CD4-positive, alpha-beta T cell treated with Interleukin-2 at 100 ng/mL for 4 hours (primary cell): ENCODE results near the gene TTC12.
"Not testable (repeated sequence)": the region's sequence is repeated elsewhere in the genome, so short reads cannot be mapped to it uniquely, and the experiment has no call there.

Experiments used
- DNase-seq: peaks from one replicate; pipeline ENCODE4 v3.0.0-alpha.2; 2020; ENCODE audit warnings: low spot score

Gene TTC12

GRCh38 chr11:113283881-113284280 lies 30.5 kb upstream of the TTC12 start:
- DNase-seq: no peak

DNA sequence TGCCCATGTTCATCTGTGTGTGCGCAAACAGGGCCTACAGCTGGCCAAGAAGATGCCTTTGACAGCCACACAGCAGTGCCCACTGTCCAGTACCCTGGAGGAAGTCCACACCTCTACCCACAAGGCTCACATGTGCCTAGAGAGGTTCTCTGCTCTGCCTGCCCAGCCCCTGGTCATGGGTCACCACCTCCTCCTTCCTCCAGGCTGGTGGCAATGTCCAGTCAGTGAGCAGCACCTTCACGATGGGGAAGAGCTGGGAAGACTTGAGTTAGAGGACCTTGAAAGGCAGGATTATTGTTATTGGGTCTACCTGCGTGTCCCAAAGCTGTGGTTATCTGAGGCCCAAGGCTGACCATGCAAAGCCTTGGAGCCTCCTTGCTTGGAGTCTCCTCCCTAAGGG lies 28.4 kb upstream of the TTC12 start:
- no peak for DNase-seq

- no peak for DNase-seq
These were observed 27.6 kb upstream of the TTC12 start for GRCh38 chr11:113286509-113287497.

GRCh38 chr11:113287801-113288200 lies 26.6 kb upstream of the TTC12 start:
- no peak for DNase-seq

GRCh38 chr11:113288286-113288863 lies 26.0 kb upstream of the TTC12 start:
- no peak for DNase-seq

- peak; percentile 55 for DNase-seq
These were observed 24.8 kb upstream of the TTC12 start for GRCh38 chr11:113289431-113290187.

DNA sequence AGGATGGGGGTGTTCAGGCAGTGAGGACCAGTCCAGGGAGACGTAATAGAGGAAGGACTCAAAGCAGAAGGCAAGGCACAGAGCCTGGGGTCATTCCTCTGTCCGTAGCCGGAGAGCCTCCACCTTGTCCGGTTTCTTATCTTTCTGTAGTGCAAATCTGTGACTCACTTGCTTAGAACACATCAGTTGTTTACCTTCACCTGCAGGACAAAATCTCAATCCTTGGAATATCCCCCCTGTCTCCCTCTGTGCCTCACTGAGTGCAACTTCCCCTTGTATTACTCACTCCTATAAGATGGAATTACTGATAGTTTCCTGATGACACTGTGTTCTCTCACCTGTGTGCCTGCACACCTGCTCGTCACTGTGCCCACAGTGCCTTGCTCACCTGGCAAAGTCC lies 20.4 kb upstream of the TTC12 start:
- no peak for DNase-seq

- no peak for DNase-seq
These were observed 18.4 kb upstream of the TTC12 start for GRCh38 chr11:113295993-113296392.

GRCh38 chr11:113296447-113297205 lies 17.8 kb upstream of the TTC12 start:
- no peak for DNase-seq

- DNase-seq: not testable (repeated sequence)
These were observed 15.9 kb upstream of the TTC12 start for GRCh38 chr11:113298496-113298895.

GRCh38 chr11:113304916-113305315 lies 9.5 kb upstream of the TTC12 start:
- no peak for DNase-seq

- DNase-seq: peak; percentile 64
These were observed 8.7 kb upstream of the TTC12 start for GRCh38 chr11:113305440-113306336.

GRCh38 chr11:113308601-113309000 lies 5.8 kb upstream of the TTC12 start:
- no peak for DNase-seq

DNA sequence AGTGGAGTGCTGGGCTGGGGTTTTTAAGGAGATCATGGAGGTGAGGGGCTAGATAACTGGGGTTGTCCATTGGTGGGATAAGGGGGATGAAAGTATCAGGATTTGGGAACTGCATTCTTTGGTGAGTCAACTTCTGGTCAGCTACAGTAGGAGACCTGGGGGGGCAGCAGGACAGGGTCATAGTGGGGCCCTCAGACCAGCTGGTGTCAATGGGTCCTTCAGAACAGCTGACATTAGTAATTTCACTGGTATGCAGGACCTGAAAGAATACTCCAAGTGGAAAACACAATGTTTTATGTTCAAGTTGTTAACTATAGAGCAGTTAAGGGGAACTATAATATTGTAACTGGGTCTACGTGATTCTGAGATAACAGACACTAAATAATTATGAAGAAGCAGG lies 2.8 kb upstream of the TTC12 start:
- no peak for DNase-seq

DNA sequence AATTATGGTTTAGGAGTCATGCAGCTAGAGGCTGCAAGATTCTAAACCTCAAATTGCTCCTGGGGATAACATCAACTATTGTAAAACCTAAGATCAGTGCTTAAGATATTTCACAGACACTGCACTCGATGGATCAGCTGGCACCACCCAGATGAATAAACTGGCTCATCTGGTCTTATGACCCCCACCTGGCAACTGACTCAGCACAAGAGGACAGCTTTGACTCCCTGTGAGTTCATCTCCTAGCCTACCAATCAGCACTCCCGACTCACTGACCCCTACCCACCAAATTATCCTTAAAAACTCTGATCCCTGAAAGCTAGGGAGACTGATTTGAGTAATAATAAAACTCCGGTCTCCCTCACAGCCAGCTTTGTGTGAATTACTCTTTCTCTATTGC lies 782 bp upstream of the TTC12 start:
- no peak for DNase-seq

DNA sequence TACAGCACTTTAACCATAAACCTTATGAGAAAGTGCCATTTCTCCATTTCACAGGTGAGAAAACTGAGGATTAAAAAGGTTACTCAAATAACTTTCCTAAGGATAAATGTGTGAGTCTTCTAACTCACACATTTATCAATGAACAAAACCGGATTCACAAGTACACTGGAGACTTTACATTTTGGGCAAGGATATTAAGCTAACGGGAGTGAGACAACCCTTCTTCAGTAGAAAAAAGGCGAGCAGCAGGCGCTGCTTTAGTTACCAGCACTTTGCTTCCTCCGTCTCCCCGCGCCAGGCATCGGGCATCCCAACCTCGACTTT lies 356 bp upstream of the TTC12 start:
- DNase-seq: no peak

GRCh38 chr11:113315811-113316210 lies 1.4 kb downstream of the TTC12 start:
- DNase-seq: no peak

GRCh38 chr11:113316256-113316655 lies 1.9 kb downstream of the TTC12 start:
- DNase-seq: no peak

DNA sequence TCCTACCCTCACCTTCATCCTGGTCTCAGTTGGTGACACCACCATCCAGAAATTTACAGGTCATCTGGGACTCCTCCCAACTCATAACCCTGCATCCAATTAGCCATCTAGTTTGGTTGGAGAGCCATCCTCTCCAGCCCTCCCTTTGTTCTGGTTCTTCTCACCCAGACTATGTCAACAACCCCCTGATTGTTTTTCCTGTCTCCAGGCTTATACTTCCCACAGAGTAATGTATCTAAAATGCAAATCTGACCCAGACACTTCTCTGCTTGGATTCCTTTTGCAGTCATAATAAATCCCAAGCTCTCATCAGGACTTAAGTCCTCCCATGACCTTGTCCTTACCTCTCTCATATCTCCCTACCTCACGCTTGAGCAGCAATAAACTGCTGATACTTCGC lies 3.0 kb downstream of the TTC12 start:
- no peak for DNase-seq

GRCh38 chr11:113319085-113319484 lies 4.7 kb downstream of the TTC12 start:
- no peak for DNase-seq

DNA sequence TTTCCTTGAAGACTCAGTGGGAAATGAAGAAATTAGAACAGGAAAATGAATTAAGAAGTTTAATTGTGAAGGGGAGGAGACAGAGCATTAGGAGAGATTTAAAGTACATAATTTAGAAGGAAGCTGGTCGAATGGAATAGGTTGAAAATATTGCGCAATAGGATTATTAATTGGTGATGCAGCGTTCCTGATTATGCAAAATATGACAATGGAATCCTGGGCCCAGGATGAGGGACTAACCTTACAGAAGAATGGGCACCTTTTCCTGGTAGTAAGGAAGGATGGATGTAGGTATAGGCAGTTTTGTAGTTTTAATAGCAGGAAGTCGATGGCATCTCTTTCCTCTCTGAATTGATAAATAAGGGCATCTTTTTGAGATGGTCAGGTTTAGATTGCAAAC lies 7.8 kb downstream of the TTC12 start:
- DNase-seq: no peak
